ENCODE data around the gene TTI1.

DNA sequence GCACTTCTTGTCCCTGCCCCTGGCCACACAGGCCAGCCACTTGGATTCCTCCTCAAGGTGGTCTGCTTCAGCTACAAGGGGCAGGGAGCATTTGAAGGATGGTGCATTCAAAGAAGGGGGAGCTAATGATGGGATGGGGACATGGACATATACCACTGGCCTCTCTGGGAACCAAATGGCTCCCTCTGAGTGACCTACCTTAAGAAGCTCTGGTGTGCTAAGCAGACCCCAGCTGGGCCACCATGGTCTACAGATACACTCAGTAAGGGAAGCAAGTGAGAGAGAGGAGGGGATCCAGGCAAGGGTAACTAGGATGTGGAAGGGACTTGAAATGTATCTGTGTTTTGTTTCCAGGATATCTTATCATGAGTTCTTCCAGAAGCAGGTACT lies 62.4 kb downstream of the TTI1 start:
- TF ChIP-seq, protein P1, sequence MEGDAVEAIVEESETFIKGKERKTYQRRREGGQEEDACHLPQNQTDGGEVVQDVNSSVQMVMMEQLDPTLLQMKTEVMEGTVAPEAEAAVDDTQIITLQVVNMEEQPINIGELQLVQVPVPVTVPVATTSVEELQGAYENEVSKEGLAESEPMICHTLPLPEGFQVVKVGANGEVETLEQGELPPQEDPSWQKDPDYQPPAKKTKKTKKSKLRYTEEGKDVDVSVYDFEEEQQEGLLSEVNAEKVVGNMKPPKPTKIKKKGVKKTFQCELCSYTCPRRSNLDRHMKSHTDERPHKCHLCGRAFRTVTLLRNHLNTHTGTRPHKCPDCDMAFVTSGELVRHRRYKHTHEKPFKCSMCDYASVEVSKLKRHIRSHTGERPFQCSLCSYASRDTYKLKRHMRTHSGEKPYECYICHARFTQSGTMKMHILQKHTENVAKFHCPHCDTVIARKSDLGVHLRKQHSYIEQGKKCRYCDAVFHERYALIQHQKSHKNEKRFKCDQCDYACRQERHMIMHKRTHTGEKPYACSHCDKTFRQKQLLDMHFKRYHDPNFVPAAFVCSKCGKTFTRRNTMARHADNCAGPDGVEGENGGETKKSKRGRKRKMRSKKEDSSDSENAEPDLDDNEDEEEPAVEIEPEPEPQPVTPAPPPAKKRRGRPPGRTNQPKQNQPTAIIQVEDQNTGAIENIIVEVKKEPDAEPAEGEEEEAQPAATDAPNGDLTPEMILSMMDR (IDR thresholded peaks at IDR 0.05; ENCODE audit: insufficient read depth, low read depth, low read length) = no peak
- no peak for TF ChIP-seq EZH2 (IDR thresholded peaks at IDR 0.05; ENCODE audit: insufficient read depth, low read length)
